Measurements from ENCODE around the gene TMEM144.

GRCh38 chr4:158195297-158195696 is 15.0 kb upstream of the TMEM144 start:
- TF ChIP-seq ZBTB33 (IDR thresholded peaks at IDR 0.05) (no peak), CTCF (IDR thresholded peaks at IDR 0.05; ENCODE audit: low read depth, low read length, missing input control) (no peak), EGR1 (IDR thresholded peaks at IDR 0.05; ENCODE audit: low read depth in 2 of 2) (no peak), RAD21 (IDR thresholded peaks at IDR 0.05) (no peak), MAX (IDR thresholded peaks at IDR 0.05) (no peak), FOXA1 (IDR thresholded peaks at IDR 0.05) (no peak), SP1 (IDR thresholded peaks at IDR 0.05) (no peak), ATF3 (IDR thresholded peaks at IDR 0.05) (no peak)

Data from liver (tissue), 3 donors.